ENCODE measurements around the gene AFF3.

Gene AFF3

DNA sequence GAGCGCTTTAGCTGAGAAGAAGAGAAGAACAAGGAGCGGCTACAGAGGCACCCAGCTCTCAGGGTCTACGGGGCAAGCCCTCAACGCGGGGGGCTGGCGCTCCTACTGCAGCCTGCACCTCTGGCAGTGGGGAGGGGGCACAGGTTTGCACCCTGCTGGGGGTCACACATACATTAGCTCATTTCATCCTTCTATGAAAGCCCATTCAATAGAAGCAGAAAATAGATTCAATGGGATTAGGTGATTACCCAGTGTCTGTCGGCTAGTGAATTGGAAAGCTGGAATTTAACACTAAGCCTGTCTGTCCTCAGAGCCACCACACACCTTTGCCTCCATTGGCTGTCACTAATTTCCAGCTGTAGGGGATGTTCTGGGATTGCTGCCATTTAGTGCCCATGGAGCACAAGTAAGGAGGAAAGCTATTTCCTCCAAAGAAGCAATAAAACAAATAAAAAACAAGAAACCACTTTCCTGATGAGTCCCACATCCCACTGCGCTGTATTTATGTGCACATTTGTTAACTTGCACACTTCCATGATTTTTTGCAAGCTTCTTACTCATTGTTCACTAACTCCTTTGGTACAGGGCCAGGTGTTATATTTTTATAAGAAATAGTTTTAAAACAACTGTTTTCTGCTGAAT lies 333.0 kb downstream of the AFF3 start:
- TF ChIP-seq TAF1 (IDR thresholded peaks at IDR 0.05; ENCODE audit: low read depth) = no peak
- TF ChIP-seq RAD21 (IDR thresholded peaks at IDR 0.05; ENCODE audit: low read depth) = no peak
- TF ChIP-seq CEBPB (IDR thresholded peaks at IDR 0.05) = no peak
- TF ChIP-seq TCF12 (IDR thresholded peaks at IDR 0.05; ENCODE audit: low read depth) = no peak
- TF ChIP-seq, protein P1, sequence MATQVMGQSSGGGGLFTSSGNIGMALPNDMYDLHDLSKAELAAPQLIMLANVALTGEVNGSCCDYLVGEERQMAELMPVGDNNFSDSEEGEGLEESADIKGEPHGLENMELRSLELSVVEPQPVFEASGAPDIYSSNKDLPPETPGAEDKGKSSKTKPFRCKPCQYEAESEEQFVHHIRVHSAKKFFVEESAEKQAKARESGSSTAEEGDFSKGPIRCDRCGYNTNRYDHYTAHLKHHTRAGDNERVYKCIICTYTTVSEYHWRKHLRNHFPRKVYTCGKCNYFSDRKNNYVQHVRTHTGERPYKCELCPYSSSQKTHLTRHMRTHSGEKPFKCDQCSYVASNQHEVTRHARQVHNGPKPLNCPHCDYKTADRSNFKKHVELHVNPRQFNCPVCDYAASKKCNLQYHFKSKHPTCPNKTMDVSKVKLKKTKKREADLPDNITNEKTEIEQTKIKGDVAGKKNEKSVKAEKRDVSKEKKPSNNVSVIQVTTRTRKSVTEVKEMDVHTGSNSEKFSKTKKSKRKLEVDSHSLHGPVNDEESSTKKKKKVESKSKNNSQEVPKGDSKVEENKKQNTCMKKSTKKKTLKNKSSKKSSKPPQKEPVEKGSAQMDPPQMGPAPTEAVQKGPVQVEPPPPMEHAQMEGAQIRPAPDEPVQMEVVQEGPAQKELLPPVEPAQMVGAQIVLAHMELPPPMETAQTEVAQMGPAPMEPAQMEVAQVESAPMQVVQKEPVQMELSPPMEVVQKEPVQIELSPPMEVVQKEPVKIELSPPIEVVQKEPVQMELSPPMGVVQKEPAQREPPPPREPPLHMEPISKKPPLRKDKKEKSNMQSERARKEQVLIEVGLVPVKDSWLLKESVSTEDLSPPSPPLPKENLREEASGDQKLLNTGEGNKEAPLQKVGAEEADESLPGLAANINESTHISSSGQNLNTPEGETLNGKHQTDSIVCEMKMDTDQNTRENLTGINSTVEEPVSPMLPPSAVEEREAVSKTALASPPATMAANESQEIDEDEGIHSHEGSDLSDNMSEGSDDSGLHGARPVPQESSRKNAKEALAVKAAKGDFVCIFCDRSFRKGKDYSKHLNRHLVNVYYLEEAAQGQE (IDR thresholded peaks at IDR 0.05; ENCODE audit: low read depth) = no peak
- TF ChIP-seq, protein P2, sequence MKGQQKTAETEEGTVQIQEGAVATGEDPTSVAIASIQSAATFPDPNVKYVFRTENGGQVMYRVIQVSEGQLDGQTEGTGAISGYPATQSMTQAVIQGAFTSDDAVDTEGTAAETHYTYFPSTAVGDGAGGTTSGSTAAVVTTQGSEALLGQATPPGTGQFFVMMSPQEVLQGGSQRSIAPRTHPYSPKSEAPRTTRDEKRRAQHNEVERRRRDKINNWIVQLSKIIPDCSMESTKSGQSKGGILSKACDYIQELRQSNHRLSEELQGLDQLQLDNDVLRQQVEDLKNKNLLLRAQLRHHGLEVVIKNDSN (IDR thresholded peaks at IDR 0.05) = no peak
- no peak for TF ChIP-seq EP300 (IDR thresholded peaks at IDR 0.05; ENCODE audit: borderline replicate concordance)
- TF ChIP-seq, protein P3, sequence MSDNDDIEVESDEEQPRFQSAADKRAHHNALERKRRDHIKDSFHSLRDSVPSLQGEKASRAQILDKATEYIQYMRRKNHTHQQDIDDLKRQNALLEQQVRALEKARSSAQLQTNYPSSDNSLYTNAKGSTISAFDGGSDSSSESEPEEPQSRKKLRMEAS (IDR thresholded peaks at IDR 0.05) = no peak
- no peak for TF ChIP-seq ZBTB7A (IDR thresholded peaks at IDR 0.05; ENCODE audit: low read depth)
- no peak for TF ChIP-seq FOXM1 (IDR thresholded peaks at IDR 0.05; ENCODE audit: borderline replicate concordance, low read depth)
- TF ChIP-seq CREB1 (IDR thresholded peaks at IDR 0.05; ENCODE audit: low read depth) = no peak
- no peak for TF ChIP-seq YY1 (IDR thresholded peaks at IDR 0.05; ENCODE audit: low read depth)
- no peak for TF ChIP-seq EGR1 (IDR thresholded peaks at IDR 0.05)
- no peak for TF ChIP-seq TEAD4 (IDR thresholded peaks at IDR 0.05)
- no peak for TF ChIP-seq NFIC (IDR thresholded peaks at IDR 0.05)

DNA sequence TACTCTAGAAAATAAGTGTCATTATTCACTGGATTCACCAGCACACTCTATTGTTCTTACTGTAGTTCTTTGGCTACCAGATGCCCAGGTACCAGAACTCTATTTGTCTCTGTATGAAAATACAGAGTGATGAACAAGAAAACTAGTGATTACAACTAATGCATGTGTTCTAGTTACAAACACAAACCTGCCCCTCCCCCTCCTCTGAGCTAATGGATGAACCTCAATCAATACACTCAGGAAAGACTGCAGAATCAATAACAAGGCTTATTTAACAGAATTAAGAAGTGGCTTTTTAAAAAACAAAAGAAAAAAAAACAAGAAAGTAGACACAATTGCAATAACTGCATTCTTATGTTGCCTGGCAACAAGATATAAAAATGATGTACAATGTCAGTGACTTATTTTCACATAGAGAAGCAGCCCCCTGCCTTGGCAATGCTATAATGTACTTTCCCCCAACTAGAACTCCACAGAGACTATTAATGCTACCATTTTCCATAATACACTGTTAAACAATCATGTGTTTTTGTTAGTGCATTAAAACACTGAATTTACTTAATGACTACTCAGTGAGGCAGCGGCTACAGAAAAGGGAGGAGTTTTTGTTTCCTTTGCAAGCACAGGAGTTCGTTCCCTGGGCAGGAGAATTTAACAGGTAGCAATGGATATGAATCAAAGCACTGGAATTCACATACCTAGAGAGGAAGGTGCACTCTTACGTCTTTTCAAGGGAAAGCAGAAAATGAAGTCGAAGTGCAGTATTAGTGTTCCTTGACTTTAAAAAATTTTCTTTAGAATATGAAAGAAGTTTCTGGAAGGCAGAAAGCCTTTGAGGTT lies 333.8 kb downstream of the AFF3 start:
- TF ChIP-seq TCF12 (IDR thresholded peaks at IDR 0.05; ENCODE audit: low read depth) = no peak

DNA sequence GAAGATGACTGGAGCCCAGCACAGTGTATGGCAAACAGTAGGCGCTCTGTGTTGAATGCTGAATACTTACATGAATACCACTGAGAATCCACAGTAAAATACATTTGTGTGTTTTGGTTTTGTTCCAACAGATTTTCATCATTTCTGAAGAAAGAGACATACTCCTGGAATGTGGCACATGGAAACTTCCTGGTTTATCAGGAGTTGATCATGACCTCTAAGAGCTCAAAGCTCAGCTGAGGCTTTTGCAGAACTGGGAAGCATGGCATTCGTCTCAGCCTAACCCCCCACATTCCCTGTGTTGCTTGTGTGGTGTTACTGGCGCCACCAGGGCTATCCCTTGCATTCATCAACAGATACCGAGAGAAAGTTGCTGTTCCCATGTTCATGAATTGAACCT lies 335.6 kb downstream of the AFF3 start:
- TF ChIP-seq CEBPB (IDR thresholded peaks at IDR 0.05) = no peak
- TF ChIP-seq, protein P3 (IDR thresholded peaks at IDR 0.05) = no peak
- TF ChIP-seq RAD21 (IDR thresholded peaks at IDR 0.05; ENCODE audit: low read depth) = no peak
- TF ChIP-seq YY1 (IDR thresholded peaks at IDR 0.05; ENCODE audit: low read depth) = no peak
- TF ChIP-seq, protein P1 (IDR thresholded peaks at IDR 0.05; ENCODE audit: low read depth) = no peak

DNA sequence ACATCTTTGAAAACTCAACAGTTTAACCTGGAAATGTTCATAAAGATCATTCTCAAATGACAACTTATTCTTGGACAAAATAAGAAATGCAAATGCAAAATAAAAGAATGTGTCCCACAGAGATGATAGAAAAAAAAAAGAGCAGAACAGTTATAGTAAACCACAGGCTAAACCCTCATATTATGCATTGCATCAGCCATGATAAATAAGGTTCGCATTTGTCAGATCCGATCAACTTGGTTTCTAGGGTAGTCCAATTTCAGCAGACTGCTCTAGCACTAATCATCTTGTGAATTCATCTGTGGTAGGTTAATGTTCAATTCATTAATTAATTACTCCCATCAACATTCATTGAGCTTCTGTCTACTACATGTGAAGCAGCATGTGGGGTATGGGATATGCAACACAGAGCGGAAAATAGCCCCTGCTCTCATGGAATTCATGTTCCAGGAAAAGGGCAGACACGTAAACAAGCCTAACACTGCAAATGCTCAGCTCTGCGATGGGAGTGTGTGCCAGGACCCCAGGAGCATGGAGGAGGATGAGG lies 336.4 kb downstream of the AFF3 start:
- no peak for TF ChIP-seq TAF1 (IDR thresholded peaks at IDR 0.05; ENCODE audit: low read depth)
- no peak for TF ChIP-seq YY1 (IDR thresholded peaks at IDR 0.05; ENCODE audit: low read depth)
- no peak for TF ChIP-seq RAD21 (IDR thresholded peaks at IDR 0.05; ENCODE audit: low read depth)
- TF ChIP-seq TEAD4 (IDR thresholded peaks at IDR 0.05) = no peak

DNA sequence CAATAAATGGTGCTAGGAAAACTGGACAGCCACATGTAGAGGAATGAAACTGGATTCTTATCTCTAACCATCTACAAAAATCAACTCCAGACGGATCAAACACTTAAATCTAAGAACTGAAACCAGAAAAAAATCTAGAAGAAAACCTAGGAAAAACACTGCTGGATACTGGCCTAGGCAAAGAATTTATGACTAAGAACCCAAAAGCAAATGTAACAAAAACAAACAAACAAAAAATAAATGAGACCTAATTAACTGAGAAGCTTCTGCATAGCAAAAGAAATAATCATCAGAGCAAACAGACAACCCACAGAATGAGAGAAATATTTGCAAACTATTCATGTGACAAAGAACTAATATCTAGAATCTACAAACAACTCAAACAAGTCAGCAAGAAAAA lies 338.5 kb downstream of the AFF3 start:
- no peak for TF ChIP-seq TEAD4 (IDR thresholded peaks at IDR 0.05)
- TF ChIP-seq ZBTB7A (IDR thresholded peaks at IDR 0.05; ENCODE audit: low read depth) = no peak
- TF ChIP-seq, protein P1 (IDR thresholded peaks at IDR 0.05; ENCODE audit: low read depth) = no peak
- no peak for TF ChIP-seq FOXM1 (IDR thresholded peaks at IDR 0.05; ENCODE audit: borderline replicate concordance, low read depth)
- TF ChIP-seq, protein P3 (IDR thresholded peaks at IDR 0.05) = no peak
- no peak for TF ChIP-seq TCF12 (IDR thresholded peaks at IDR 0.05; ENCODE audit: low read depth)
- TF ChIP-seq, protein P2 (IDR thresholded peaks at IDR 0.05) = no peak
- no peak for TF ChIP-seq CREB1 (IDR thresholded peaks at IDR 0.05; ENCODE audit: low read depth)
- no peak for TF ChIP-seq EGR1 (IDR thresholded peaks at IDR 0.05)
- TF ChIP-seq RAD21 (IDR thresholded peaks at IDR 0.05; ENCODE audit: low read depth) = no peak
- no peak for TF ChIP-seq CEBPB (IDR thresholded peaks at IDR 0.05)
- no peak for TF ChIP-seq NFIC (IDR thresholded peaks at IDR 0.05)
- TF ChIP-seq EP300 (IDR thresholded peaks at IDR 0.05; ENCODE audit: borderline replicate concordance) = no peak
- no peak for TF ChIP-seq TAF1 (IDR thresholded peaks at IDR 0.05; ENCODE audit: low read depth)
- no peak for TF ChIP-seq YY1 (IDR thresholded peaks at IDR 0.05; ENCODE audit: low read depth)

All from Ishikawa (cell line).